NOMO-1 (cell line): ENCODE results near the gene RNASE2.
"Not testable (repeated sequence)": the region's sequence is repeated elsewhere in the genome, so short reads cannot be mapped to it uniquely, and the experiment has no call there.

Experiments used
- DNase-seq, 2 experiments: peaks; one replicate each; lab custom pipeline; 2025; ENCODE audit not compliant: unreplicated experiment in 2 of 2; lab: John Stamatoyannopoulos, UW

RNASE2 gene

GRCh38 chr14:20954736-20955537 lies at the start of gene RNASE2:
TSS of gene RNASE2 (plus strand) at chr14:20955487. CDS start at chr14:20955772, 285 bp downstream.
- peak; percentile 90 to 93 for DNase-seq

GRCh38 chr14:20905676-20906075 lies 49.6 kb upstream of the RNASE2 start:
- DNase-seq = peak; percentile 36 to 57

GRCh38 chr14:20907214-20907613 lies 48.1 kb upstream of the RNASE2 start:
- DNase-seq = no peak

- DNase-seq = not testable (repeated sequence)
Measured at GRCh38 chr14:20910822-20911221, 44.5 kb upstream of the RNASE2 start.

GRCh38 chr14:20919038-20919756 lies 36.1 kb upstream of the RNASE2 start:
- DNase-seq = peak; percentile 60 to 68

GRCh38 chr14:20923766-20924297 lies 31.5 kb upstream of the RNASE2 start:
- not testable (repeated sequence) for DNase-seq

GRCh38 chr14:20934148-20934762 lies 21.0 kb upstream of the RNASE2 start:
- DNase-seq = no peak

GRCh38 chr14:20935303-20935984 lies 19.8 kb upstream of the RNASE2 start:
- DNase-seq = peak in 1 of 2 experiments; percentile 58

GRCh38 chr14:20945146-20945545 lies 10.1 kb upstream of the RNASE2 start:
- peak; percentile 15 to 41 for DNase-seq

- DNase-seq = not testable (repeated sequence)
Measured at GRCh38 chr14:20946707-20947106, 8.6 kb upstream of the RNASE2 start.

- peak; percentile 90 to 93 for DNase-seq
Measured at GRCh38 chr14:20955538-20955873, 219 bp downstream of the RNASE2 start.

- DNase-seq = no peak
Measured at GRCh38 chr14:20956376-20956976, 1.2 kb downstream of the RNASE2 start.

- DNase-seq = peak; percentile 30 to 33
Measured at GRCh38 chr14:20958946-20959345, 3.7 kb downstream of the RNASE2 start.

- no peak for DNase-seq
Measured at GRCh38 chr14:20969336-20969735, 14.0 kb downstream of the RNASE2 start.

- peak in 1 of 2 experiments; percentile 64 for DNase-seq
Measured at GRCh38 chr14:20970647-20970982, 15.3 kb downstream of the RNASE2 start.

GRCh38 chr14:20970983-20971704 lies 15.9 kb downstream of the RNASE2 start:
- peak; percentile 81 to 92 for DNase-seq

GRCh38 chr14:20971705-20972021 lies 16.4 kb downstream of the RNASE2 start:
- no peak for DNase-seq

- DNase-seq = no peak
Measured at GRCh38 chr14:20973501-20973900, 18.2 kb downstream of the RNASE2 start.

- no peak for DNase-seq
Measured at GRCh38 chr14:20976291-20976690, 21.0 kb downstream of the RNASE2 start.

- DNase-seq = no peak
Measured at GRCh38 chr14:20978687-20979086, 23.4 kb downstream of the RNASE2 start.
